Keratinocyte (primary cell): ENCODE measurements around the gene GAB4. TPM values are rescaled to one million over a fixed set of nuclear protein-coding genes. Genes with fewer than 3 reads are reported as not detected.

Experiments
- DNase-seq: peaks from one replicate; pipeline ENCODE4 v3.0.0-alpha.2; 2011; ENCODE audit warnings: low read depth, missing footprints, low spot score
- FAIRE-seq: peaks from 2 replicates; lab custom pipeline; 2011; peaks lifted over from hg19 to GRCh38; lab: Jason Lieb, UNC
- H2AFZ ChIP-seq: 2 replicates; pipeline ENCODE4 v1.6.0; 2012; ENCODE audit warnings: low read length, control low read depth, inconsistent platforms; ENCODE audit not compliant: control insufficient read depth
- H3K27ac ChIP-seq: 2 replicates; pipeline ENCODE4 v1.5.1; 2011; ENCODE audit warnings: low read length; ENCODE audit not compliant: control insufficient read depth, insufficient read depth
- H3K27me3 ChIP-seq: 3 replicates; pipeline ENCODE4 v1.6.0; 2011; ENCODE audit warnings: low read length; ENCODE audit not compliant: control insufficient read depth, insufficient read depth; ENCODE audit errors: extremely low read depth
- H3K36me3 ChIP-seq, 2 experiments: 2 replicates in 1 of 2; 3 replicates in 1 of 2; pipeline ENCODE4 v1.5.1; 2011; ENCODE audit warnings: low read length in 2 of 2, mild to moderate bottlenecking in 1 of 2; ENCODE audit not compliant: control insufficient read depth in 2 of 2, insufficient read depth in 2 of 2; ENCODE audit errors: extremely low read depth in 1 of 2
- H3K4me1 ChIP-seq: 3 replicates; pipeline ENCODE4 v1.5.1; 2011; ENCODE audit warnings: low read length; ENCODE audit not compliant: control insufficient read depth, insufficient read depth; ENCODE audit errors: extremely low read depth
- H3K4me2 ChIP-seq: 3 replicates; pipeline ENCODE4 v1.6.0; 2011; ENCODE audit warnings: low read depth, low read length; ENCODE audit not compliant: control insufficient read depth, insufficient read depth; ENCODE audit errors: extremely low read depth
- H3K4me3 ChIP-seq, 3 experiments: fragments of 200-600 bp in 1 of 3; sonication (generic) in 1 of 3; 2 replicates in 2 of 3; 3 replicates in 1 of 3; pipeline ENCODE4 v1.5.1; 2011 to 2016; ENCODE audit warnings: low read length in 3 of 3, mild to moderate bottlenecking in 3 of 3, control low read depth in 2 of 3, inconsistent platforms in 1 of 3, low read depth in 1 of 3, mixed read lengths in 1 of 3, mixed run types in 1 of 3, moderate library complexity in 1 of 3; ENCODE audit not compliant: control insufficient read depth in 2 of 3, insufficient read depth in 2 of 3; ENCODE audit errors: extremely low read depth in 1 of 3
- H3K79me2 ChIP-seq: 2 replicates; pipeline ENCODE4 v1.6.0; 2012; ENCODE audit warnings: low read length; ENCODE audit not compliant: control insufficient read depth, insufficient read depth
- H3K9ac ChIP-seq: 3 replicates; pipeline ENCODE4 v1.6.0; 2011; ENCODE audit warnings: low read length; ENCODE audit not compliant: control insufficient read depth, insufficient read depth; ENCODE audit errors: extremely low read depth
- H3K9me1 ChIP-seq: 3 replicates; pipeline ENCODE4 v1.6.0; 2011; ENCODE audit warnings: low read length; ENCODE audit not compliant: control insufficient read depth, insufficient read depth; ENCODE audit errors: extremely low read depth
- H3K9me3 ChIP-seq: 2 replicates; pipeline ENCODE4 v1.5.1; 2012; ENCODE audit warnings: low read depth, low read length; ENCODE audit not compliant: control insufficient read depth
- H4K20me1 ChIP-seq: 3 replicates; pipeline ENCODE4 v1.6.0; 2011; ENCODE audit warnings: low read length; ENCODE audit not compliant: control insufficient read depth, insufficient read depth; ENCODE audit errors: extremely low read depth
- CTCF ChIP-seq, 3 experiments: IDR thresholded peaks in 1 of 3; conservative IDR thresholded peaks in 1 of 3; optimal IDR thresholded peaks in 1 of 3; 2 replicates in 2 of 3; 3 replicates in 1 of 3; pipeline versions ENCODE3 to v1.5.1; 2011; ENCODE audit warnings: low read length in 3 of 3, mild to moderate bottlenecking in 3 of 3, moderate library complexity in 2 of 3, control low read depth in 1 of 3, inconsistent platforms in 1 of 3; ENCODE audit not compliant: insufficient read depth in 2 of 3; ENCODE audit errors: extremely low read depth in 1 of 3
- EZH2 ChIP-seq: IDR thresholded peaks from one replicate; pipeline ENCODE4 v1.6.1; 2012; ENCODE audit warnings: inconsistent platforms, mild to moderate bottlenecking, low read length, moderate library complexity
- dilution Hi-C: fragments of 300-500 bp; cut with MboI; formaldehyde crosslinking; loops from one replicate; pipeline ENCODE4 v1.7.0; 2020; ENCODE audit warnings: low sequenced_read_pairs; ENCODE audit not compliant: extremely low pct_ligation_motif_present
- polyA plus RNA-seq, 5 experiments: library from polyadenylated mRNA; depleted of rRNA in 3 of 5; stranded (reverse) in 3 of 5; stranded (forward) in 1 of 5; unstranded in 1 of 5; fragments of >200 nt; gene quantifications; 1 replicate in 1 of 5; 2 replicates in 3 of 5; 3 replicates in 1 of 5; pipeline versions ENCODE4 v1.2.1 to v1.2.3, GENCODE V29; 2011 to 2012; ENCODE audit warnings: missing spikeins in 2 of 5, low read depth in 1 of 5, low replicate concordance in 1 of 5

The GAB4 gene
- polyA plus RNA-seq, 1 donor (not counting 4 experiments of a cell fraction or from before 2014, with no cell fraction given): not detected

- no peak overlapping the region for H3K4me2 ChIP-seq
- H3K9ac ChIP-seq: no peak overlapping the region
- H3K79me2 ChIP-seq: no peaks in the 10 kb centered on the region
- dilution Hi-C loops: no loop called here
- H3K9me3 ChIP-seq: no peaks in the 10 kb centered on the region
- H3K4me3 ChIP-seq: no peak overlapping the region
- no peak overlapping the region for H3K27ac ChIP-seq
- TF ChIP-seq EZH2 (no peak), CTCF (optimal IDR thresholded peaks at IDR 0.05 in 1 of 3, IDR thresholded peaks at IDR 0.05 in 1 of 3, conservative IDR thresholded peaks at IDR 0.05 in 1 of 3; ENCODE audit: extremely low read depth in 1 of 3, insufficient read depth in 2 of 3, low read length in 3 of 3) (no peak)
- no peaks in the 10 kb centered on the region for H3K9me1 ChIP-seq
- no peaks in the 10 kb centered on the region for H3K27me3 ChIP-seq
- no peaks in the 10 kb centered on the region for H3K36me3 ChIP-seq
- no peak for DNase-seq
- no peaks in the 10 kb centered on the region for H4K20me1 ChIP-seq
- H2AFZ ChIP-seq: no peak overlapping the region
- FAIRE-seq: no peak
- no peaks in the 10 kb centered on the region for H3K4me1 ChIP-seq
These were observed 54.6 kb downstream of the GAB4 start for GRCh38 chr22:16953206-16954059.

GRCh38 chr22:16949561-16949960 is 58.5 kb downstream of the GAB4 start:
- no peaks in the 10 kb centered on the region for H3K36me3 ChIP-seq
- H3K27ac ChIP-seq: no peak overlapping the region
- H3K9me1 ChIP-seq: no peaks in the 10 kb centered on the region
- no peak overlapping the region for H2AFZ ChIP-seq
- no peak overlapping the region for H3K4me3 ChIP-seq
- H3K79me2 ChIP-seq: no peaks in the 10 kb centered on the region
- H4K20me1 ChIP-seq: no peaks in the 10 kb centered on the region
- no peaks in the 10 kb centered on the region for H3K27me3 ChIP-seq
- no peaks in the 10 kb centered on the region for H3K9me3 ChIP-seq
- no peak overlapping the region for H3K4me2 ChIP-seq
- DNase-seq: no peak
- FAIRE-seq: no peak
- dilution Hi-C loops: no loop called here
- H3K4me1 ChIP-seq: no peaks in the 10 kb centered on the region
- TF ChIP-seq CTCF (optimal IDR thresholded peaks at IDR 0.05 in 1 of 3, IDR thresholded peaks at IDR 0.05 in 1 of 3, conservative IDR thresholded peaks at IDR 0.05 in 1 of 3; ENCODE audit: extremely low read depth in 1 of 3, insufficient read depth in 2 of 3, low read length in 3 of 3): no peak
- TF ChIP-seq EZH2: no peak
- no peak overlapping the region for H3K9ac ChIP-seq
